ENCODE measurements around the gene TTC21A. TPM values are rescaled to one million over a fixed set of nuclear protein-coding genes. Genes with fewer than 3 reads are reported as not detected.
"Not testable (repeated sequence)": the region's sequence is repeated elsewhere in the genome, so short reads cannot be mapped to it uniquely, and the experiment has no call there.

TTC21A gene
- total RNA-seq, 5 donors from 2014 or later (not counting 1 experiment from before 2014, with no cell fraction given), result 3.5 to 12.4 (median 5.4) TPM

DNA sequence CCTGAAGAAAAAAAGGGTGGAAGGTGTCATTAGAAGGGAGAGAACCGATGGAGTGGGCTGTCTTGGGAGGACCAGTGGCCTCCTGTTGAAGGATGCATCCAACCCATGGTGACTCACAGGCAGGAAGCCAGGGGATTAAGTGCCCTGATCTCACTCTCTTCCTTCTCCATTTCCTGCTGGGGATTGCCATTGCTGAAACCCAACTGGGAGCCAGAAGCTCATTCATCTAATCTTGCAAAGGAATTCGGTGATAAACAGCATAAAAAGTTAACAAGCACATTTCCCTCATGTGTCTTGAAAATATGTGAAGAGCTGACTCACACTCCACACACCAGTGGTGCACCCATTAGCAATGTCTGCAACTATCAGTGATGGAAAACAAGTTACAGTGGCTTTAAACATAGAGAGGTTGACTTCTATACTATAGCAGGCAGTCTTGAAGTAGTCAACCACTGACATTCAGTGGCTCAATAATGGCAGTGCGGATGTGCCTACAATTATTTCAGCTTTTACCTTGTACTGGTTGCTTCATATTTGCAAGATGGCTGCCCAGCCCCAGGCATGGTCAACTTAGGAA lies 58.7 kb downstream of the TTC21A start:
- no peaks in the 10 kb centered on the region for H3K4me1 Mint-ChIP-seq
- no peak overlapping the region for H3K27ac Mint-ChIP-seq
- Histone ChIP-seq H3K27me3 (replicated peaks in 1 of 2; ENCODE audit: control insufficient read depth in 2 of 2, extremely low read depth in 1 of 2, insufficient read depth in 2 of 2, low read length in 1 of 2) (no peaks in the 10 kb centered on the region), H3K4me3 (ENCODE audit: control insufficient read depth in 1 of 2, extremely low read depth in 1 of 2, low read length in 1 of 2) (no peak overlapping the region), H3K36me3 (ENCODE audit: control insufficient read depth in 2 of 2, extremely low read depth in 1 of 2, insufficient read depth in 1 of 2, low read length in 1 of 2) (no peaks in the 10 kb centered on the region), H3K27ac (ENCODE audit: low read length) (no peak overlapping the region), H3K4me1 (ENCODE audit: control insufficient read depth in 1 of 2, extremely low read depth in 1 of 2, insufficient read depth in 2 of 2, low read length in 2 of 2) (no peaks in the 10 kb centered on the region), H3K9me3 (no peaks in the 10 kb centered on the region)
- WGBS (ENCODE audit: insufficient coverage), result no CpG with 5 or more reads among the region's 3 CpGs
- H3K9me3 Mint-ChIP-seq, result no peaks in the 10 kb centered on the region
- DNase-seq (no peak), ATAC-seq (replicated peaks in 1 of 4) (peak in 3 of 4 experiments; percentile 35 to 53 (median 47))
- ChIA-PET POLR2A (no interaction called here), CTCF (interaction anchor here in 1 of 2 donors (0.7 kb wide), 1 partner anchor 39 kb away, joined by 3 read pairs; no protein-coding TSS in a partner anchor)
- no peaks in the 10 kb centered on the region for H3K36me3 Mint-ChIP-seq
- no peak overlapping the region for H3K4me3 Mint-ChIP-seq
- H3K27me3 Mint-ChIP-seq, result no peaks in the 10 kb centered on the region

DNA sequence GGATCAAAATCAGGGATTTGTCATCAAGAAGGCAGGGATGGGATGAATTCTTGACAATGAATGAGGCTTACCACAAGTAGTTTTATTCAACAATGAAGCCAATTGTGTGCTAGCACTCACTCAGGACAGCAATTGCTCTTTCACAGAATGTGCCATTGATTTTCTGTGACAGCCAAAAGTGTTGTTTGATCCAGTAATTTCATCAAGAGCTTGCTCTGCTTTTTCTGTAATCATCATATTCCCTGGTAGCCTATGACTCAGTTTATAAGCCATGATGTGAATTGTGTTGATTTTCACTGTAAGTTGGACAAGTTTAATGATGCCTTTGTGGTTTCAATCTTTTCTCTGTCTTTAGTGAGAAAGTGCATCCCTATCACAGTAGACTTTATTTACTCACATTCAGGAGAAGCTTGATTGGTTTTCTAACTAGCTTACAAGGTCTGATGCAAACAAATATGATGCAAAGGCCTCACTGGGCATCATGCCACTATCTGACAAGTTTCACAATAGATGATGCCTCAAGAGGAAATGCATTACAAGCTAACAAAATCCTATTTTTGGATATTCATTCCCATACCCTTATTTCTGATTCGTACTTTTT lies 59.6 kb downstream of the TTC21A start:
- WGBS (ENCODE audit: insufficient coverage), result no CpG with 5 or more reads among the region's 1 CpG
- no peak overlapping the region for H3K4me3 Mint-ChIP-seq
- no peak for DNase-seq
- H3K27ac Mint-ChIP-seq, result no peak overlapping the region
- no peak overlapping the region for H3K4me3 ChIP-seq (ENCODE audit: control insufficient read depth in 1 of 2, extremely low read depth in 1 of 2, low read length in 1 of 2)
- H3K36me3 ChIP-seq (ENCODE audit: control insufficient read depth in 2 of 2, extremely low read depth in 1 of 2, insufficient read depth in 1 of 2, low read length in 1 of 2), result no peaks in the 10 kb centered on the region
- no peaks in the 10 kb centered on the region for H3K27me3 ChIP-seq (replicated peaks in 1 of 2; ENCODE audit: control insufficient read depth in 2 of 2, extremely low read depth in 1 of 2, insufficient read depth in 2 of 2, low read length in 1 of 2)
- no peaks in the 10 kb centered on the region for H3K4me1 Mint-ChIP-seq
- no peak for ATAC-seq (replicated peaks in 1 of 4)
- no peaks in the 10 kb centered on the region for H3K27me3 Mint-ChIP-seq
- no peaks in the 10 kb centered on the region for H3K36me3 Mint-ChIP-seq
- no peaks in the 10 kb centered on the region for H3K9me3 ChIP-seq
- H3K27ac ChIP-seq (ENCODE audit: low read length), result no peak overlapping the region
- CTCF ChIA-PET, result no interaction called here
- POLR2A ChIA-PET, result no interaction called here
- H3K4me1 ChIP-seq (ENCODE audit: control insufficient read depth in 1 of 2, extremely low read depth in 1 of 2, insufficient read depth in 2 of 2, low read length in 2 of 2), result no peaks in the 10 kb centered on the region
- no peaks in the 10 kb centered on the region for H3K9me3 Mint-ChIP-seq

DNA sequence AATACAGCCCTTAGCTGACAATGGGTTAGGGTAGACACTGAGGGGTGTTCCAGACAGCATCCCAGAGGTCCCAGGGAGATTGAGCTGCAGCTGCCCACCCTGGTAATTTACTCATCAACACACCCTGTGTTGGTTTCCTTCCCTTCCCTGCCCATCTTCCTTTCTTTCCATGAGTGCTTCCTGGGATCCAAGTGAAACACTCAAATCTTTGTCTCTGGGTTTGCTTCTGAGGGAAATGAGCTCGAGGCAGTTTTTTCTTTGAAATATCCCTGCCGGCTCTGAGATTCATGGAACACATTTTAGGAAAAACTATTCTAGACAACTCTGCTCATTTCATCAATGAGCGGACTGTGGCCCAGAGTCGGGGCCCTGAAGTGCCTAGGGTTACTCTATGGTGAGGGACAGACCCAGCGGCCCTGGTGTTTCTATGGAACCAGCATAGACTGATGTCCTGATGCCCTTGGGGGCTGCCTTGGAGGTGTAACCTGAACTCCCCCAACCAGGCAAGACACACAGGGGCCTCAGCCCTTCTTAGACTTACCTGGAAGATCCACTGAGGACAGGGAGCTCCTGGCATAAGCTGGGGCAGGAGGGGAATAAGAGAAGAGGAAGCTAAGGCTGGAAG lies 60.8 kb downstream of the TTC21A start:
- Histone ChIP-seq H3K27me3 (replicated peaks in 1 of 2; ENCODE audit: control insufficient read depth in 2 of 2, extremely low read depth in 1 of 2, insufficient read depth in 2 of 2, low read length in 1 of 2) (no peaks in the 10 kb centered on the region), H3K4me3 (ENCODE audit: control insufficient read depth in 1 of 2, extremely low read depth in 1 of 2, low read length in 1 of 2) (no peak overlapping the region), H3K36me3 (ENCODE audit: control insufficient read depth in 2 of 2, extremely low read depth in 1 of 2, insufficient read depth in 1 of 2, low read length in 1 of 2) (no peaks in the 10 kb centered on the region), H3K9me3 (no peaks in the 10 kb centered on the region), H3K4me1 (ENCODE audit: control insufficient read depth in 1 of 2, extremely low read depth in 1 of 2, insufficient read depth in 2 of 2, low read length in 2 of 2) (no peaks in the 10 kb centered on the region), H3K27ac (ENCODE audit: low read length) (no peak overlapping the region)
- ChIA-PET CTCF (interaction anchor here in 1 of 2 donors (1.1 kb wide), 1 partner anchor 9 kb away, joined by 6 read pairs; no protein-coding TSS in a partner anchor), POLR2A (no interaction called here)
- Mint-ChIP-seq H3K9me3 (no peaks in the 10 kb centered on the region), H3K36me3 (no peaks in the 10 kb centered on the region), H3K4me3 (no peak overlapping the region), H3K27me3 (no peaks in the 10 kb centered on the region), H3K27ac (no peak overlapping the region), H3K4me1 (no peaks in the 10 kb centered on the region)
- WGBS (ENCODE audit: insufficient coverage), result 96% methylated on average over 5 of the region's 5 CpGs
- ATAC-seq (replicated peaks in 1 of 4) (no peak), DNase-seq (no peak)

DNA sequence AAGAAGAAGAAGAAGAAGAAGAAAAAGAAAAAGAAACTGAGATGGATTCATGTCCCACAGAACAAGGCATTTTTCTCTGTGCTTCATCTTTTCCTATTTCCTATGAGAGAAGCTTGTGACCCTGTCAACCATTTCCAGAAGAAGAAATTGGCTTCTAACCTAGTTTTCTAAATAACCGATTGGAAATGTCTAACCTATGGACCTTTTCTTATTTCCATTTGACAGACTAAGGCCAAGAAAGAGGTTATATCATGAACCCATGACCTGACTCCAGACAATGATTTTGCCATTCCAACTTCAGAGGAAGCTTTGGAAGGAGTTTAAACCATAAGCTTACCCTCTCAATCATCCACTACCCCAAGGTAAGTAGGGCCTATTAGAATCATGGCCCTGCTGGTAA lies 62.2 kb downstream of the TTC21A start:
- no peak for ATAC-seq (replicated peaks in 1 of 4)
- POLR2A ChIA-PET, result interaction anchor here in 1 of 2 donors (0.7 kb wide), 1 partner anchor 38 kb away, joined by 11 read pairs; no protein-coding TSS in a partner anchor
- CTCF ChIA-PET, result interaction anchor here (0.6 to 0.9 kb wide), 3 partner anchors 8 to 118 kb away, joined by 3 to 5 read pairs (median 4); no protein-coding TSS in a partner anchor
- Histone ChIP-seq H3K9me3 (no peaks in the 10 kb centered on the region), H3K4me1 (ENCODE audit: control insufficient read depth in 1 of 2, extremely low read depth in 1 of 2, insufficient read depth in 2 of 2, low read length in 2 of 2) (no peaks in the 10 kb centered on the region), H3K27me3 (replicated peaks in 1 of 2; ENCODE audit: control insufficient read depth in 2 of 2, extremely low read depth in 1 of 2, insufficient read depth in 2 of 2, low read length in 1 of 2) (no peaks in the 10 kb centered on the region), H3K27ac (ENCODE audit: low read length) (no peak overlapping the region), H3K4me3 (ENCODE audit: control insufficient read depth in 1 of 2, extremely low read depth in 1 of 2, low read length in 1 of 2) (no peak overlapping the region), H3K36me3 (ENCODE audit: control insufficient read depth in 2 of 2, extremely low read depth in 1 of 2, insufficient read depth in 1 of 2, low read length in 1 of 2) (no peaks in the 10 kb centered on the region)
- DNase-seq, result no peak
- no peak overlapping the region for H3K4me3 Mint-ChIP-seq
- H3K27ac Mint-ChIP-seq, result no peak overlapping the region
- no peaks in the 10 kb centered on the region for H3K36me3 Mint-ChIP-seq
- WGBS (ENCODE audit: insufficient coverage), result no CpG with 5 or more reads among the region's 1 CpG
- no peaks in the 10 kb centered on the region for H3K27me3 Mint-ChIP-seq
- H3K4me1 Mint-ChIP-seq, result no peaks in the 10 kb centered on the region
- no peaks in the 10 kb centered on the region for H3K9me3 Mint-ChIP-seq

DNA sequence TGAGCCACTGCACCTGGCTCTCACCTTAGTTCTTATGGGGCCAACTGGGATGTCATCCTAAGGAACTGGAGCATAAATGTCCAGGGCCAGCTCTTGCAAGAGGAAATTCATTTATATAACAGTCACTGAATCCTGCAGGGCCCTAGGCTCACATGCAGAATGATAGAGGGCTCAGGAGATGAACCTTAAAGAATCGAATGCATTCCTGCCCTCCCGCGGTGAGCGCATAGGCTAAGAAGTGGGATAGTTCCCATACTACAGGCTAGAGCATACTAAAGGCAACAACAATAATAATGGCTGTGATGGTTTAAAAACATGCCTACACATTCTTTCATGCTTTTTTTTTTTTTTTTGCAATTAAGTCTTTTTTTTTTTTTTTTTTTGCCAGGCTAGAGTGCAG lies 63.0 kb downstream of the TTC21A start:
- no peak overlapping the region for H3K27ac ChIP-seq (ENCODE audit: low read length)
- H3K27ac Mint-ChIP-seq, result no peak overlapping the region
- no peak overlapping the region for H3K4me3 Mint-ChIP-seq
- no peaks in the 10 kb centered on the region for H3K27me3 Mint-ChIP-seq
- no peaks in the 10 kb centered on the region for H3K9me3 ChIP-seq
- no peaks in the 10 kb centered on the region for H3K4me1 ChIP-seq (ENCODE audit: control insufficient read depth in 1 of 2, extremely low read depth in 1 of 2, insufficient read depth in 2 of 2, low read length in 2 of 2)
- no peaks in the 10 kb centered on the region for H3K36me3 Mint-ChIP-seq
- no peaks in the 10 kb centered on the region for H3K9me3 Mint-ChIP-seq
- no peak for DNase-seq
- ATAC-seq (replicated peaks in 1 of 4), result no peak
- ChIA-PET CTCF (interaction anchor here in 1 of 2 donors (0.9 kb wide), 1 partner anchor 117 kb away, joined by 3 read pairs; no protein-coding TSS in a partner anchor), POLR2A (no interaction called here)
- H3K4me1 Mint-ChIP-seq, result no peaks in the 10 kb centered on the region
- H3K27me3 ChIP-seq (replicated peaks in 1 of 2; ENCODE audit: control insufficient read depth in 2 of 2, extremely low read depth in 1 of 2, insufficient read depth in 2 of 2, low read length in 1 of 2), result no peaks in the 10 kb centered on the region
- no peak overlapping the region for H3K4me3 ChIP-seq (ENCODE audit: control insufficient read depth in 1 of 2, extremely low read depth in 1 of 2, low read length in 1 of 2)
- no CpG with 5 or more reads among the region's 4 CpGs for WGBS (ENCODE audit: insufficient coverage)
- H3K36me3 ChIP-seq (ENCODE audit: control insufficient read depth in 2 of 2, extremely low read depth in 1 of 2, insufficient read depth in 1 of 2, low read length in 1 of 2), result no peaks in the 10 kb centered on the region

DNA sequence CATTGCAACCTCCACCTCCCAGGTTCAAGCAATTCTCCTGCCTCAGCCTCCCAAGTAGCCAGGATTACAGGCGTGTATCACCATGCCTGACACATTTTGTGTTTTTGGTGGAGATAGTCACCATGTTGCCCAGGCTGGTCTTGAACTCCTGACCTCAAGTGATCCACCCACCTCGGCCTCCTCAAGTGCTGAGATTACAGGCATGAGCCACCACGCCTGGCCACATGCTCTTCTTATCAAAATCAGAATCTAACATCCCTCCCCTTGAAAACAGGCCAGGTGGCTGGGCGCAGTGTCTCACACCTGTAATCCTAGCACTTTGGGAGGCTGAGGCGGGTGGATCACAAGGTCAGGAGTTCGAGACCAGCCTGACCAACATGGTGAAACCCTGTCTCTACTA lies 63.4 kb downstream of the TTC21A start:
- CTCF ChIA-PET, result interaction anchor here in 1 of 2 donors (1.0 kb wide), 1 partner anchor 117 kb away, joined by 5 read pairs; no protein-coding TSS in a partner anchor
- H3K4me3 Mint-ChIP-seq; H3K27ac Mint-ChIP-seq; H3K27ac ChIP-seq (ENCODE audit: low read length); ATAC-seq (replicated peaks in 1 of 4); H3K4me1 Mint-ChIP-seq; H3K4me1 ChIP-seq (ENCODE audit: control insufficient read depth in 1 of 2, extremely low read depth in 1 of 2, insufficient read depth in 2 of 2, low read length in 2 of 2); H3K36me3 Mint-ChIP-seq; H3K9me3 ChIP-seq; H3K27me3 ChIP-seq (replicated peaks in 1 of 2; ENCODE audit: control insufficient read depth in 2 of 2, extremely low read depth in 1 of 2, insufficient read depth in 2 of 2, low read length in 1 of 2); H3K27me3 Mint-ChIP-seq; H3K9me3 Mint-ChIP-seq; H3K36me3 ChIP-seq (ENCODE audit: control insufficient read depth in 2 of 2, extremely low read depth in 1 of 2, insufficient read depth in 1 of 2, low read length in 1 of 2); POLR2A ChIA-PET; DNase-seq; H3K4me3 ChIP-seq (ENCODE audit: control insufficient read depth in 1 of 2, extremely low read depth in 1 of 2, low read length in 1 of 2): not testable (repeated sequence)
- 69% methylated on average over 2 of the region's 6 CpGs for WGBS (ENCODE audit: insufficient coverage)

Measured in T-cell (primary cell).